GM12891 (cell line): Measurements from ENCODE around the gene LGALS9B.
"Not testable (repeated sequence)": the region's sequence is repeated elsewhere in the genome, so short reads cannot be mapped to it uniquely, and the experiment has no call there.

Source experiments
- POLR2A ChIP-seq: IDR thresholded peaks from 2 replicates; pipeline ENCODE4 v1.6.1; 2011; ENCODE audit warnings: low read depth, low read length, control low read depth
- POLR2AphosphoS5 ChIP-seq: IDR thresholded peaks from 2 replicates; pipeline ENCODE4 v1.6.1; 2011; ENCODE audit warnings: low read depth, low read length, control low read depth
- POU2F2 ChIP-seq: IDR thresholded peaks from 2 replicates; pipeline ENCODE4 v1.6.1; 2011; ENCODE audit warnings: low read depth, mild to moderate bottlenecking, control low read depth, low read length, moderate library complexity
- SPI1 ChIP-seq: IDR thresholded peaks from 2 replicates; pipeline ENCODE4 v1.6.1; 2011; ENCODE audit warnings: low read depth, low read length, control low read depth
- TAF1 ChIP-seq: IDR thresholded peaks from 2 replicates; pipeline ENCODE4 v1.6.1; 2011; ENCODE audit warnings: low read depth, low read length, control low read depth

DNA sequence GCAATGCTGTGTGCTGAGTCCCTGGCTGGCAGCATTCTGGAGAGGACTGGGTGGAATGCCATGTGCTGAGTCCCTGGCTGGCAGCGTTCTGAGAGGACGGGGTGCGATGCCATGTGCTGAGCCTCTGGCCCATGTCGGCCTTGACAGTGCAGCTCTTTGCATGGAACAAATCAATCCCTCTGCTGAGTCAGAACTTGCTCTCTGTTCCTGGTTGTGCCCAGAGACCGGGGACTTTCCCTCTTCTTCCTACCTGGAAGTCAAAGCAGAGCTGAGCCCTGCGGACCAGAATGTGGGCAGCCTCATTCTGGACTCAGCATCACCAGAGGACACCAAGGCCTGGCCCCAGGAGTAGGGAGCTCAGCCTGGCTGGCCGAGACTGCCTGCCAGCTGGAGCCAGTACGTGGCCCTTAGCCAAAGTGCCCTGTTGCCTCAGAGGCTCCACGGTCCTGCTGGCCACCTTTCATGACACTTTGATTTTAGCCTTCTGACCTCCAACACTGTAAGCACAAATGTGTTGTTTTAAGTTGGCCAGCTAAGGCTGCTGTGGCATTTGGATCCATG is 2.4 kb downstream of the LGALS9B start:
- not testable (repeated sequence) for TF ChIP-seq POLR2A, POLR2AphosphoS5, SPI1, TAF1, POU2F2
